HG03196 (cell line): ENCODE data around the gene ERVMER34-1.
A peak's percentile ranks its signal among the peaks of the same experiment; 100 is the strongest.

Experiments used
- ATAC-seq: cut with Tn5 transposase; IDR thresholded peaks from one replicate; pipeline ENCODE4 v1.9.1; 2021; ENCODE audit not compliant: unreplicated experiment

Gene ERVMER34-1

DNA sequence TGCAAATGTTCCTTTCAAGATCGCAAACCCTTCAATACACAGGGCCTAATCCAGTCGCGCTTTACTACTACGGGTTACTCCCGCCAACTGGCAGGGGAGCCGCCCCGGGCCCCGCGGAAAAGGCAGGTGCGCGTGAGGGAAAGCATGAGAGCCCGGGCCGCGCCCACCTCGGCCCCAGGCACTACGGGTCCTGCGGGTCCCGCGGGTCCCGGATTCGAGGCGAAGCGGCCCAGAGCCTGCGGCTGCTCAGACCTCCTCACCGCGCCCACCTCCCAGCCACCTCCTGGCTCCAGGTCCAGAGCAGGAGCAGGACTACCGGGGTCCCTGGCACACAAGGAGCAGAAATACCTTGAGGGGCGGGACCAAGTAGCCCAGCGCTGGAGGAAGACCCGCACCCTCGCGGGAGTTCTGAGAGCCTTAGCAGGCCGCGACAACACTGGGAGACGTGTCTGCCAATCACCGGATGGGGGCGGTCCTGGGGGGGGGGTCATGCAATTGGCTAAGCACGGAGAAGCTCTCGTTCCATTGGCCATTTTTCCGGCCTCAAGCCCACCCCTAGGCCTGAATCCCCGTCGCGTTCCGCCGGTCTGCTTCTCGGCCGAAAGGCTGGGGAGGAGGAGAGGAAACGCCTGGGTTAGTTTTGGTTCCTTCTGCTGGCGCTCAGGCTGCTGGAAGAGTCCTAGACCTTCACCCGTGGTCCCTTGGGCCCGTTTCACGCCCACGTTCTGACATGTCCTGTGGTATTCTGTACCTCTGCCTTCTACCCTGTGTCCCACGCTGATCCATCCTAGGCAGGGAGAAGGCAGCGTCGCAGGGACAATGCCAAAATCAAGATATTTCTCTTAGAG, 29.0 kb downstream of the ERVMER34-1 start:
- ATAC-seq: peak; percentile 98

DNA sequence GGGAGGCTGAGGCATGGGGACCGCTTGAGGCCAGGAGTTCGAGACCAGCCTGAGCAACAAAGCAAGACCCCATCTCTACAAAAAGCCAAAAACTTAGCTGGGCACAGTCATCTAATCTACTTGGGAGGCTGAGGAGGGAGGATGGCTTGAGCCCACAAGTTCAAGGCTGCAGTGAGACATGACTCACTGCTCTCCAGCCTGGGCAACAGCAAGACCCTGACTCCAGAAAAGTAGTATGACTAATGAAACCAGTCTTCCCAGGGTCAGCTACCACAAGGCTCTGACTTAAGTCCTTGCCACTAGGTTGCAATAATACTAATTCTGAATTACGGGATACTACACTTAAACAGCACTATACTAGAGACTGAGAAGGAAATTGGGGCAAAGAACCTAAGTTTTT, 33.1 kb downstream of the ERVMER34-1 start:
- ATAC-seq: no peak

DNA sequence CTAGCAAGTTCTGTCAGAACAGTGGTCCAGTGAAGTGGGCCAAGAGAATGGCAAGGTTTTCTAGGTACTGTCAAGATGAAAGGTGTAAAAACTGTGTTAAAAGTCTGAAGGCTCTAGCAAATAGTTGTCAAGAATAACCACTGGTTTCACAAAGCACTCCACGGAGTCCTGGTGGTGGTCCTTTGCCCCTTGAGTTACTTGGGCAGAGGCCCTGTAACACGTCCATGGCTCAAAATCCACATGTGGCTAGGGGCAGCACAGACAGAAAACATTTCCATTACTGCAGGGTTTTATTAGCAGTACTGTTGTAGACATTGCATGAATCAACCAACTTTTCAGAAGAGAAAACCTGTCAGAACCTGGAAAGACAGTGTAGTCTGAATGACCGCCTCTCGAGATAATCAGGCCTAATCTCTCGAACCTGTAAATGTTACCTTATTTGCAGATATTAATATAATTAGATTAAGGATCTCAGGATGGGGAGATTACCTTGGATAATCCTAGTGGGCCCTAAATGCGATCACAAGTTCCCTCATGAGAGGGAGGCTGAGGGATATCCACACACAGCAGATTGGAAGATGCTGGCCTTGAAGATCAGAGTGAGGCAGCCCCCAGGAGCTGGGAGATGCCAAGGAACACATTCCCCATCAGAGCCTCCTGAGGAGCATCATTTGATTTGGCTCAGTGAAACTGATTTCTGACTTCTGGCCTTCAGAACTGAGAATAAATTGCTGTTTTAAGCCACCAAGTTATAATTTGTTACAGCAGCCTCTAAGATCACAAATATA, 34.7 kb downstream of the ERVMER34-1 start:
- no peak for ATAC-seq

DNA sequence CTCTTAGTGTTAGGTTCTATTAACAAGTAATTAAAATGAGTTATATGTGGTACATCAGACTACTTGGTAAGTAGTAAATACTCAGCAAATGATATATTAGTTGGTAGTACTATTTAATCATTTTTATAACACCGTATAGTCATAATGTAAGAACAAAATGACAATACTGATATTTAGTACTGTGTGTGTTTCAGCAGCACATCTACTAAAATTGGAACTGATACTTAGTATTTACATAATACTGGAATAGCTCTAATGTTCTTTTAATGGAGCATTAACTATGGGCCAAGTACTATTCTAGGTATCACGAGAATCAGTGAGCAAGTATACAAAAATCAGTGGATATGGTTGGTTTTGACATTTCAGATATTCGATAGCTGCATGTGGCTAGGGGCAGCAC, 35.3 kb downstream of the ERVMER34-1 start:
- ATAC-seq: no peak

DNA sequence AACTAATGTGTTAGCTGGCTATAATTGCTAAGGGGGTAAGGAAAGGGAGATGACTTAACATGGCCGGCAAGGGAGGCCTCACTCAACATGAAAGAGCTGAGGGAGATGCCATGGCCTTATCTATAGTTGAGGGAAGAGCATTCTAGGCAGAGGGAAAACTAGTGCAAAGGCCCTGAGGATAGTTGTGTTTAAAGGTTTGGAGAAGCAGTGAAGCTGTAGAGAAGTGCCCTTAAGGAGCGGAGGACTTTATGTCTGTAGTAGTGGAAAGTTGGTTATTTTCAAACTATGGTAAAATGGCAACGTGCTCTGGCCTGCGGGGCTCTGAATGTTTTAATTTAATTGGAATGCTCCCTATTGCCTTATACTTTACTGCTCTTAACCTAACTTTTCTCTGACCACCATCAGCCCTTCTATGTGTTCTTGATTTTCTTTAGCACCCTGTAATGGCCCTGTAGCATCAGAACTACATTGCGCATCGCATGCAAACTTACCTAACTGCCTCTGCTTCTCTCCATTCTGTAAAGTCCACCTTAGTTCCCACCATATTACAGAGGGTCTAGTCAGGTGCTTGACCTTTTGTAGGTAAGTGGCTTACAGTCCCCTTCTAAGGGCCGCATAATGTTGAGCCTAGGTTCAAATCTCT, 35.8 kb downstream of the ERVMER34-1 start:
- ATAC-seq: no peak

DNA sequence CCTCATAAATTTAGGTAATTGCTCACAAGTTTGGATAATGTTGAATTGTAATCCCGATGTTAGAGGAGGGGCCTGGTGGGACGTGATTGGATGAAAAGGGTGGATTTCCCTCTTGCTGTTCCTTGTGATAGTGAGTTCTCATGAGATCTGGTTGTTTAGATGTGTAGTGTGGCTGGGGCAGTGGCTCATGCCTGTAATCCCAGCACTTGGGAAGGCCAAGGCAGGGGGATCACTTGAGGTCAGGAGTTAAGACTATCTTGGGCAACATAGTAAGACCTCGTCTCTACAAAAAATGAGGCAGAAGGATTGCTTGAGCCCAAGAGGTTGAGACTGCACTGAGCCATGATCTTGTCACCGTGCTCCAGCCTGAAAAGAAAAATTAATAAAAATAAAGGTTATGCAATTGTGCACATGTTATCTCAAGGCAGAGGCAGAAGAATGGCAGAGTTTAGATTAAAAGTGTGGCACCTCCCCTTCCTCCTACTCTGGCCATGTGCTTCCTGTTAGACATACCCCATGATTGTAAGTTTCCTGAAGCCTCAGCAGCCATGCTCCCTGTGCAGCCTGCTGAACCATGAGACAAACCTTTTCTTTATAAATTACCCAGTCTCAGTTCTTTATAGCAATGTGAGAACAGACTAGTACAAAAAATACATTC, 36.5 kb downstream of the ERVMER34-1 start:
- ATAC-seq: no peak

DNA sequence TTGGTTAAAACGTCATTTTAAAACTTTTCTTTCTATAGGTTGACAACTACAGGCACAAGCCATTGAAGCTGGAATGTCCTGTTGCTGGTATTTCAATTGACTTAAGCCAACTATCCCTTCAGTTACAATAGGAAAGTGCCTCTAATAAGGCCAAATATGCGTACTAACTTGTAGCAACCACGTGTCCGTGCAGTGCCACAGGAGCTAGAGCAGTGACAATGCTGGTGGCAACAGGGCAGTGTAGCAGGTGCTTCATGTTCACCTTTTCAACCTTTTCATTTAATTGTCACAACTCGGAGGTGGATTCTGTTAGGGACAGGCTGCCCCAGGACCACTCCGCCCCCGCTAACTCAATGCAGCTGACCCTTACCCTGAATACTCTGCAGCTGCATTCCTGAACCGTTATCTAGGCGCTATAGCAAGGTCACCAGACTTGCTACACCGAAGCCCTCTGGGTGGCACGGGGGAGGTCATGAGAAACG, 37.7 kb downstream of the ERVMER34-1 start:
- ATAC-seq: no peak

DNA sequence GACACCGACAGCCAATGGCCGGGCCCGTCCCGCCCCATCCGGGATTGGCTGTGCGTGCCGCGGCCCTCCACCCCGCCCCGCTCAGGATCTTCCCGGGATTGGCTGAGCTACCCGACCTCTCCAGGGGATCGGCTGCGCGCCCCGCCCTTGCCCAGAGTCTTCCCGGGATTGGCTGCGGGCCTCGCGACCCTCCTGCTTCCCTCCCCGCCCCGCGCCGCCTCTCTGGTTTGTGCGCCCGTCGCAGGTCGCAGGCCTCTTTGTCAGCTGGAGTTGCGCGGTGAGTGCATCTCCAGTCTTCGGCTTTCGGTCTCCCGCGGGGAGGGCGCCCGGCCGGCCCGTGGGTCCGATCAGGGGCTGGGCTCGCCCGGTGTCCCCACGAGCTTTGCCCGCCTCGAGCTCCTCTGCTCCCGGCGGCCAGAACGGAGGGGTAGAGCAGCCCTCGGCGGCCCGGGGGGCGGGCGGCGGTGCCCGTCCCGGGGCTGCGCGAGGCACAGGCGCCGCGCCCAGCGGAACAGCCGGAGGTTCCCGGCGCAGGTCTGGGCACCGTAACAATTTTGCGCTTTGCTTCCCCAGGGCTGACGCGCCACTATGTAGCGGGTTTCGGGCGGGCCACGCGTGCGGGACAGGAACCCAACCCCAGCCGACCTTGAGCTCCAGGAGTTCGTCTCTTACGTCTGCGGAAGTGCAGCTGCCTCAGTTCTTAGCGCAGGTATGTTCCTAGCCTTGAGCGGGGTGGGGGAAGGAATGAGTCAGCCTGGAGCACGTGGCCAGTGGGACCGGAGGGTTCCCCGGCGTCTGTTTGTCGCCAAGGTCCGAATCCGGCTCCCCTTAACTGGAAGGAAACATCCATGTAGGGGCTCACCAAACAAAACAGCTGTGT, 38.7 kb downstream of the ERVMER34-1 start:
- ATAC-seq: peak; percentile 94

DNA sequence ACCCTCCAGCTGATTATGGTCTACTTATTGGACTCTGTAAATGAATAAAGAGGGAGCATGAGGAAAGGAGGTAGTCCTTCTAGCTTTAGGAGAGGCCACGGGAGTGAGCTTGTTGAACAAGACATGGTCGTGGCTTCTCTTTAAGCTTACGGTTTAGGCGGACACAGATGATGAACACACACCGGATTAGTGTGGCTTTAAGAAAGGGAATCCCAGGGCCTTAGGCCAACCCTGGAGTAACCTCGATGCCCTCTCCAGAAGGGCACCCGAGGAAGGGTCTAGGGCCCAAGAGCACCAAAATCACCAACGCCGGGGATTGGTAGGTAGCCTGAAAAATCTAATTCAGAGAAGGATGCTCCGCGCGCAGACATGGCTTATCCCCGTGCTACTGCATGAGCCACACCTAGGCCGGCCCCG, 39.4 kb downstream of the ERVMER34-1 start:
- peak; percentile 9 for ATAC-seq

DNA sequence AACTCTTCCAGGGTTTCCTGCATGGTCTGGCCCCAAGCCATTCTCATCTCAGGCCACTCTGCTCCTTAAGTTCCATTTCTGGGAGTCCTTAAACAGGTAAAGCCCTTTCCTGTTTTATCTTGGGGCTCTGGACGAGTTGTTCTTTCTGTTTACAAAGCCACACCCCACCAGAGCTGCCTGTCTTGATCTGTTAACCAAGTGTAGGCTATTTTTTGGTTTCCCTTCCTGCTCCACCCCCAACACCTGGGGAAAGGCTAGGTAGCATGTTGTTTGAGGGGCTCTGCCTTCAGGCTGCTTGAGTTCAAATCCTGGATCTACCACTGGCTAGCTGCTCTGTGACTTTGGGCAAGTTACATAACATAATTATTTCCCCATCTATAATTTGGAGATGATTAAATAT, 40.0 kb downstream of the ERVMER34-1 start:
- ATAC-seq: no peak

DNA sequence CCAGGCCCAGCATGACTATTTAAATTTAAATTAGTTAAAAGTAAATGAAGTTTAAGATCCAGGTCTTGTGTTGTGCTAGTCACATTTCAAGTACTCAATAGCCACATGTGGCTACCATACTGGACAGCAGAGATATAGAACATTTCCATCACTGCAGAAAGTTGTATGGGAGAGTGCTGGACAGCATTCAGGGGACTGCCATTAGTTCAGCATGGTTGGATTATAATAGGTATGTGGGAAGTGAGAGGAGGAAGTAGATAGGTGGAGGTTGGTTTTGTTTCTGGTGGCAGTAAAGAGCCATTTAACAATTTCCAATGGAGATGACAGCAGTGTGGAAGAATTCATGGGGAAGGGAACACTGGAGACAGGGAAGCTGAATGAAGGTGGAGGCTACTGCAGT, 42.1 kb downstream of the ERVMER34-1 start:
- ATAC-seq: no peak

DNA sequence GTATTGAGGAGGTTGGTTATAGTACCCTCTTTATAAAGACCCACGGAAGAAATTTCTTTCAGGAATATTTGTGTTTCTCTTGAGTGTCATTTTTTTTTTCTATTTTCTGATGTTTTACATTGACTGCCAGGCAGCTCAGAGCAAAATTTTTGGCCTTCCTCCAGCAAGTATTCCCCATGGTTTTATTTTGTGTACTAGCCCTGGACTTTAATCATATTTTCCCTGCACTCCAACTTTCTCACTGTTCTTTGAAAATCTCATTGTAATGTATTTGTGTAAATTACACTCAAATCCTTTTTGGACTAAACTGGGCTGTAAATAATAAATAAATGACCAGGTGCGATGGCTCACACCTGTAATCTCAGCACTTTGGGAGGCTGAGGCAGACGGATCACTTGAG, 46.6 kb downstream of the ERVMER34-1 start:
- ATAC-seq: no peak

DNA sequence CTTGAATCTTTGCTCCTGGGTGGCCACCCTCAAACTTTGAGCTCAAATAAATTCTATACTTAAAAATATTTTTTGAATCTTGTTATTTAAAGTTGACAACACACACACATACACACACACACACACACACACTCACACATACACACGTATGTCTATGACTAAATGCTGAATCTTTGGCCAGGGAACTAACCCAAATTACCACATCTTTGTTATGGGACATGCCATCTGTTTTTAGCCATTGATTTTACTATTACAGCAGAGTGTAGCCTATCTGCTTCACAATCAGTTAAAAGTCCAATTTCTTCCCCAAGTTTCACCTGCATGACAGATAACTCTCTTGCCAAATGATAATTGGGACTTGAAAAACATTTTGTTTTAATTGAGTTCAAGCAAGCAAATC, 47.1 kb downstream of the ERVMER34-1 start:
- ATAC-seq: no peak

DNA sequence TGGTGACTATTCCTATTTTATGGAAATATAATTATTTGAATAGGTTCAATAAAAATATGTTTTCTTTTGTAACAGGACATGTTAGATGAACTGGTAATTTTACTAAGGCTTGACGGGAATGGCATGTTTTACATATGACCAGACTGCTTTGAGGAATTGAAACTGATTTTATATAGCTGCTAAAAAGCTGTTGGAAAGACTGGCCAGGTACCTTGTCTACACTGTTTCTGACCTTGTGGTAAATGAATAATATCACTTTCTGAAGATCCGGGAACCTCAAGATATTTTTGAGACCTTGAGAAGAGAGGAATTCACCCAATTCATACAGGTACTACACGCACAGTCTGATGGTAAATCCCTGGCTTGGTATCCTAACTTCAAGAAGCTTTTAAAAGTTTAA, 50.0 kb downstream of the ERVMER34-1 start:
- peak; percentile 87 for ATAC-seq

DNA sequence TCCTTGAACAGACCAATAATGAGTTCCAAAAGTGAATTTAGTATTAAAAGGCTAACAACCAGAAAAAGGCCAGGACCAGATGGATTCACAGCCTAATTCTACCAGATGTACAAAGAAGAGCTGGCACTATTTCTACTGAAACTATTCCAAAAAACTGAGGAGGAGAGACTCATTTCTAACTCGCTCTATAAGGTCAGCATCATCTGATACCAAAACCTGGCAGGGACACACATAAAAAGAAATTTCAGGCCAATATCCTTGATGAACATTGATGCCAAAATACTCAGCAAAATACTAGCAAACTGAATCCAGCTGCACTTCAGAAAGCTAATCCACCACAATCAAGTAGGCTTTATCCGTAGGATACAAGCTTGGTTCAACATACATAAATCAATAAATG, 56.3 kb downstream of the ERVMER34-1 start:
- no peak for ATAC-seq

DNA sequence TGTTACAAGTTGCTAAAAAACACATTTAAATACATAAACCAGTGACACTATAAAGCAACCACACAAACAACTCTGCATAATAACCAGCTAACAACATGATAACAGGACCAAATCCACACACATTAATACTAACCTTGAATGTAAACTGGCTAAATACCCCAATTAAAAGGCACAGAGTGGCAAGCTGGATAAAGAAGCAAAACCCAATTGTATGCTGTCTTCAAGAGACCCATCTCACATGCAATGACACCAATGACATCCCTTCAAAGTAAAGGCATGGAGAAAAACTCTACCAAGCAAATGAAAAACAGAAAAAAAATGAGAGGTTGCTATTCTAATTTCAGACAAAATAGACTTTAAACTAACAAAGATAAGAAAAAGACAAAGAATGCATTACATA, 57.7 kb downstream of the ERVMER34-1 start:
- ATAC-seq: no peak
